Right cardiac atrium (tissue), 5 donors: ENCODE results near the gene RNF215. TPM values are rescaled to one million over a fixed set of nuclear protein-coding genes. Genes with fewer than 3 reads are reported as not detected.
A peak's percentile ranks its signal among the peaks of the same experiment; 100 is the strongest.

Experiments
- ATAC-seq, 2 donors: fragments of 200-7000 bp; cut with Tn5 transposase; one replicate each; pipeline versions ENCODE4 v1.8.0 to v1.9.1; 2020; ENCODE audit warnings: moderate library complexity in 2 of 2, mild to moderate bottlenecking in 1 of 2
- DNase-seq, 3 donors: peaks; one replicate each; pipeline ENCODE4 v3.0.0-alpha.2; 2020
- H3K27ac ChIP-seq: one replicate; pipeline ENCODE4 v1.5.1; 2013; ENCODE audit warnings: mild to moderate bottlenecking, low read length, control low read depth, moderate library complexity
- H3K27me3 ChIP-seq: one replicate; pipeline ENCODE4 v1.6.1; 2013; ENCODE audit not compliant: control insufficient read depth, insufficient read depth
- H3K4me1 ChIP-seq: one replicate; pipeline ENCODE4 v1.6.1; 2013; ENCODE audit warnings: low read length; ENCODE audit not compliant: control insufficient read depth, insufficient read depth
- H3K4me3 ChIP-seq: one replicate; pipeline ENCODE4 v1.5.1; 2013; ENCODE audit warnings: low read length, control low read depth
- H3K9me3 ChIP-seq: one replicate; pipeline ENCODE4 v1.6.1; 2013; ENCODE audit warnings: low read length; ENCODE audit not compliant: control insufficient read depth
- WGBS: extraction: QIAGEN DNeasy Blood & Tissue Kit; methylation state at CpG from one replicate; pipeline ENCODE4 v1.1.7; 2013; 5-methylcytosine and 5-hydroxymethylcytosine counted together
- intact Hi-C, 4 donors: fragments of 100-400 bp; cut with DNase I; formaldehyde crosslinking; loops; one replicate each; pipeline versions ENCODE4 v1.11.0 to v1.14.0; 2022 to 2023
- polyA plus RNA-seq: library from polyadenylated mRNA; stranded (reverse); fragments of 200-250 nt; gene quantifications from one replicate; pipeline ENCODE4 v1.2.3, GENCODE V29; 2013
- total RNA-seq, 4 donors: library from RNA; stranded (reverse); fragmentation: NEBNext Ultra II Directional; extraction: Animal tissue kit (Norgen Biotek cat#: 25700); gene quantifications; one replicate each; pipeline ENCODE4 v1.2.1, GENCODE V29; 2021
- donor health status: healthy with polysubstance abuse.
- donor health status: DM: no; HTN: yes; CAD: no.
- donor health status: DM: no; HTN: no; CAD: no.
- donor health status: DM: no; HTN: yes; CAD: no; lungs with severe emphysema.
- donor health status: DM: yes; HTN: yes; CAD: no.

RNF215 gene
- total and polyA plus RNA-seq, 5 donors, result 5.7 to 17.0 (median 12.2) TPM

DNA sequence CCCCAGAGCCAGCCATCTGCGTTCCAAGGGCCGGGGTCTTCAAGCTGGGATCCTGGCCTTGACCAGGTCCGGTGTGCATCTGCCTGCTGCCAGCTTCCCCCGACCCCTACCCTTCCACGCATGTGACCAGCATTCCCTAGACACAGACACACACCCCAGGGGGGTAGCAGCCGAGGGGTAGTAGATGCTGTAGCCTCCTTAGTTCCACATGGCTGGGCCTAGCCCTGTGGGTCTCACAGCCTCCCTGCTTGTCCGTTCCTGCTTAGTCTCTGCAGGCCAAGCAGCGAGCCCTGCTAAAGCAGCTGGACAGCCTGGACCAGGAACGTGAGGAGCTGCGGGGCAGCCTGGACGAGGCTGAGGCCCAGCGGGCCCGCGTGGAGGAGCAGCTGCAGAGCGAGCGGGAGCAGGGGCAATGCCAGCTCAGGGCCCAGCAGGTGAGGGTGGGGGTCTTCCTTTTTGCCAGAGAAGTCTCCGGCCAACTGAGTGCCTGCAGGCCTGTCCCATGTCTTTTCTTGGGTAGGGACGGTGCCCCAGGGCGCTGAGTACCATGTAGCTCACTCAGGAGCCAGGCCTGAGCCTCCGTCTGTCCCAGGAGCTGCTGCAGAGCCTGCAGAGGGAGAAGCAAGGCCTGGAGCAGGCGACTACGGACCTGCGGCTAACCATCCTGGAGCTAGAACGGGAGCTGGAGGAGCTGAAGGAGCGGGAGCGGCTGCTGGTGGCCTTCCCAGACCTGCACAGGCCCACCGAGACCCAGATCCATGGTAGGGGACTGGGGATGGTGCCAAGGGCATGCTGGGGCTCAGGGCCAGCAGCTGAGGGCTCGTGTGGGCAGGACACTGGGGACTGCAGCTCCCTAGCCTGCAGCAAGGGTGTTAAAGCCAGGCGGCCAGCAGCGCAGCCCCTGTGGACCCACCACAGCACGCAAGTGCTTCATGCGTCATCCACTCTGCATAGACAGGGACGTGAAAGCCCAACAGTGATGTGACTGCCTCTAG is 13.6 kb downstream of the RNF215 start:
- Histone ChIP-seq H3K4me3 (no peak overlapping the region), H3K27ac (no peak overlapping the region), H3K9me3 (no peaks in the 10 kb centered on the region), H3K27me3 (no peaks in the 10 kb centered on the region), H3K4me1 (no peaks in the 10 kb centered on the region)
- ATAC-seq, result peak in 1 of 2 donors; percentile 2
- intact Hi-C loops, result no loop called here
- DNase-seq, result peak in 1 of 3 donors; percentile 38
- 83% methylated on average over 33 of the region's 33 CpGs for WGBS

DNA sequence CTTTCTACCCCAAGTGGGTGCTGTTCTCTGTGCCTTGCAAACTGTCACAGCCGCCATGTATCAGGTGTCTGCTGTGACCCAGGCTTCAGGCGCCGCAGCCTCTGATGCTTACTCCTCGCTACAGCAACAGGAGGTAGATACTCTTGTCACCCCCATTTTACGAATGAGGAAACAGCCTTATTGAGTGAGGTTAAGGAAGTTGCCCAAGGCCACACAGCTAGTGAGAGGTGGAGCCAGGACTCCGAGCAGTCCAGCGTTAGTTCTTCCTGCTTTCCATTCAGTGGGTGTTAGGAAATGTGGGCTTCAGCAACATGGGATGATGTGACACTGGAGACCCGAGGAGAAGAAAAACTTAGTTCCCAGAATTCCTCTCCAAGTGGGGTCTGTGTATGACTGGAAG is 14.3 kb downstream of the RNF215 start:
- Histone ChIP-seq H3K4me1 (no peaks in the 10 kb centered on the region), H3K27ac (no peak overlapping the region), H3K4me3 (no peak overlapping the region), H3K9me3 (no peaks in the 10 kb centered on the region), H3K27me3 (no peaks in the 10 kb centered on the region)
- WGBS, result 61% methylated on average over 8 of the region's 8 CpGs
- no peak for DNase-seq
- ATAC-seq, result no peak
- intact Hi-C loops, result no loop called here

DNA sequence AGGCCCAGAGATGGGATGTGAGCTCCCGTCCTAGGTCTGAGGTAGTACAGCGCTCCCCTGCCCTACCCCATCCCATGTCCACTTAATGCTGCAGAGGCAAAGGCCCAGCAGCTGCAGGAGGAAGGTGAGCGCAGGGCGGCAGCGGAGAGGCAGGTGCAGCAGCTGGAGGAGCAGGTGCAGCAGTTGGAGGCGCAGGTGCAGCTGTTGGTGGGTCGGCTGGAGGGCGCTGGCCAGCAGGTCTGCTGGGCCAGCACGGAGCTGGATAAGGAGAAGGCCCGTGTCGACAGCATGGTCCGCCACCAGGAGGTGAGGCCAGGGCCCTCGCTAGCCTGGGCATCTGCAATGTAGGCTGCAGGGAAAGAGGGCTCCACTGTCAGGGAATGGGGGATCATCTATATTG is 15.2 kb downstream of the RNF215 start:
- intact Hi-C loops, result no loop called here
- Histone ChIP-seq H3K27me3 (no peaks in the 10 kb centered on the region), H3K9me3 (no peaks in the 10 kb centered on the region), H3K4me1 (no peaks in the 10 kb centered on the region), H3K4me3 (no peak overlapping the region), H3K27ac (no peak overlapping the region)
- WGBS, result 74% methylated on average over 13 of the region's 13 CpGs
- ATAC-seq (no peak), DNase-seq (no peak)

DNA sequence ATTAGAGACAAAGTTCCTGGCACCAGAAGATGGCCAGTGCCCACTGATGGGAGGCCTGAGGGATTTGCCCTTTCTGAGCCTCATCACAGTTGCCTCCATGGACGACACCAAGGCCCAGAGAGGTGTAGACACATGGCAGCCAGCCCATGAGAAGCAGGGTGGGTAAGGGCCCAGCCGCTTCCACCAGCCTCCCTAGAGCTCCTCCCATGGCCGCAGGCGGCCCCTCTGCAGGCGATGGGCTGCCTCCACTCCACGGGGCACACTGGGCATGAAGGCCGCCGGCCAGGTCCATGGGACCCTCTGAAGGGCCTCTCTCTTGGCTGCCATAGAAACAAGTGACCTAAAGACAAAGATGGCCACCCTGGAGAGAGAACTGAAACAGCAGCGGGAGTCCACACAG is 15.9 kb downstream of the RNF215 start:
- H3K4me1 ChIP-seq, result no peaks in the 10 kb centered on the region
- H3K27me3 ChIP-seq, result no peaks in the 10 kb centered on the region
- DNase-seq, result no peak
- no peak overlapping the region for H3K27ac ChIP-seq
- no peak overlapping the region for H3K4me3 ChIP-seq
- intact Hi-C loops, result no loop called here
- no peaks in the 10 kb centered on the region for H3K9me3 ChIP-seq
- ATAC-seq, result no peak
- WGBS, result 90% methylated on average over 9 of the region's 9 CpGs

- Histone ChIP-seq H3K9me3 (no peaks in the 10 kb centered on the region), H3K27me3 (no peaks in the 10 kb centered on the region), H3K4me1 (no peaks in the 10 kb centered on the region), H3K27ac (no peak overlapping the region), H3K4me3 (no peak overlapping the region)
- DNase-seq, result no peak
- intact Hi-C loops, result no loop called here
- WGBS, result 69% methylated on average over 19 of the region's 19 CpGs
- ATAC-seq, result no peak
Observed at GRCh38 chr22:30370641-30371230, 16.5 kb downstream of the RNF215 start.

- WGBS, result 93% methylated on average over 9 of the region's 9 CpGs
Observed at GRCh38 chr22:30368420-30368819, 18.8 kb downstream of the RNF215 start.

DNA sequence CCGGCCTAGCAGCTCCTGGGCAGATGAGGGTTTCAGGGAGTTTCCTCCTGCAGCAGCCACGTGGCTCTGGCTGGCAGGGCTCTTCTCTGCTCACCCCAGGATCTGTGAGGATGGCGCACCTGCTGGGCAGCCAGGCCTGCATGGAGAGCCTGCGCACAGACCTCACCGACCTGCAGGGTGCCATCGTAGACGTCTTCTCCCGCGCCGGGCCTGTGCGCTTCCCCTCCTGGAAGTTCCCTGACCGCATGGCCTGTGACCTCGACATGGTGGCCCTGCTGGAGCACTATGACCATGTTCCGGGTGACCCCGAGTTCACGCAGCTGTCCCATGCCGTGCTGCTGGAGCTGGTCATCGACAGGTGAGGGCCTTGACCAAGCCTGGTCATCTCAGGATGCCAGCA is 21.3 kb downstream of the RNF215 start:
- Histone ChIP-seq H3K4me3 (no peak overlapping the region), H3K9me3 (no peaks in the 10 kb centered on the region), H3K27me3 (no peaks in the 10 kb centered on the region), H3K27ac (no peak overlapping the region), H3K4me1 (no peaks in the 10 kb centered on the region)
- DNase-seq, result no peak
- 95% methylated on average over 18 of the region's 18 CpGs for WGBS
- ATAC-seq, result no peak
- intact Hi-C loops, result no loop called here

More at GRCh38 chr22:30368420-30368819, 18.8 kb downstream of the RNF215 start:
- Histone ChIP-seq H3K27me3 (no peaks in the 10 kb centered on the region), H3K9me3 (no peaks in the 10 kb centered on the region), H3K4me3 (no peak overlapping the region), H3K4me1 (no peaks in the 10 kb centered on the region), H3K27ac (no peak overlapping the region)
- ATAC-seq (no peak), DNase-seq (no peak)
- intact Hi-C loops, result no loop called here

DNA sequence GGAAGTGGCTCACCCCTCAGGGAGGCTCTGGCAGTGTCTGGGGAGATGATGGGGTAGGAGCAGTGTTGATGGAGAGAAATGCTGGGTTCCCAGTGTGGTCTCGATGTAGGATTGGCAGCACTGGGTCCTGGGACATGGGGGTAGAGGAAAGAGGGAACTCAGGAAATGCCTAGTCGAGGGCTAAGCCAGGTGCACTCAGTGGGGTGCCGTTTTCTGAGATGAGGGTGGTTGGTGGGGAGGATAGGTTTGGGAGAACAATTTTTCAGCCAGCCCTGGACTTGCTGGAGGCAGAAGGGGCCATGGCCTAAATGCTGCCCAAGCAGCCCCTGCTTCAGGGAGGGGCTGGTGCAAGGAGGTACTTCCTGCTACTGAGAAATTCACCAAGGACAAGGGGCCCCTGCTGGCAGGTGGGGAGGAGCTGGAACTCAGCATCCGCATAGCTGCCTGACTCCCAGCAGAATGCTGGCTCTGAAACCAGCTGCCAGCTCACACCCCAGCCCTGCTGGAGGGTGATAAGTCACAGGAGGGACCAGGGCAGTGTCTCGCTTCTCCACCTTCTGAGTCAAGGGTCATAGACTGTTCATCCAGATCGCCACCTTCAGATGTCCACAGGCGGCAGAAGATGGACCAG is 24.4 kb downstream of the RNF215 start:
- ATAC-seq (no peak), DNase-seq (no peak)
- Histone ChIP-seq H3K27me3 (no peaks in the 10 kb centered on the region), H3K27ac (no peak overlapping the region), H3K4me1 (no peaks in the 10 kb centered on the region), H3K4me3 (no peak overlapping the region), H3K9me3 (no peaks in the 10 kb centered on the region)
- WGBS, result 80% methylated on average over 7 of the region's 7 CpGs
- intact Hi-C loops, result no loop called here

DNA sequence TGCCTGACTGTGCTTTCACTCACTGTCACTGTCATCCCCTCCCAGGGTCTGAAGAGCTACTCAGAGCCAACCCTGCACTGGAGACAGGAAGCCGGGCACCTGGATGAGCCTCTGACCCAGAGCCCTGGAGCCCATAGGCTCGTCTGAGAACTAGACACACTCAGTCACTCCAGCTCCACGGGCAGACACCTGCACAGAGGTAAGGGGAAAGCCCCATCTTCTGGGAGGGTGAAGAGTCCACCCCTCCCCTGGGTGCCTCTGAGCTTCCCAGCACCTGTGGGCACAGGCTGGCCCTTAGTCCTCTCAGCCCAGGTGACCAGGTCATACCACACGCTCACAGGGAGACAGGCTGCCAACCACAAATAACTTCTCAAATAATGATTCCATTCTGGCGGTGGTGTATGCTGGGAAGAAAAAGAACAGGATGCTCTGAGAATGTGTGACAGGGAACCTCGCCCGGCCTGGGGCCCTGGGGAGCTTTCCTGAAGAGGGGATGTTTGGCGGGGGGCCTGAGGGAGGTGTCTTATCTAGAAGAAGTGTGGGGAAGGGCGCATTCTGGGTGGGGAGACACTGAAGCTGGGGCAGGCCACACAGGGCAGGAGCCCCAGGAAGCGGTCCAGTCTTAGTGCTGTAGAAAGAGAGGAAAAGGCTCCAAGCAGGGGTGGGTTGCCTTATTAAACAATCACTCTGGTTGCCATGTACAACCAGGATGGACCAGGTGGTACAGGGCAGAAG is 25.1 kb downstream of the RNF215 start:
- Histone ChIP-seq H3K27me3 (no peaks in the 10 kb centered on the region), H3K4me3 (no peak overlapping the region), H3K27ac (no peak overlapping the region), H3K9me3 (no peaks in the 10 kb centered on the region), H3K4me1 (no peaks in the 10 kb centered on the region)
- WGBS, result 85% methylated on average over 10 of the region's 10 CpGs
- no peak for ATAC-seq
- no peak for DNase-seq
- intact Hi-C loops, result no loop called here

GRCh38 chr22:30358541-30358940 is 28.7 kb downstream of the RNF215 start:
- Histone ChIP-seq H3K9me3 (no peaks in the 10 kb centered on the region), H3K4me1 (peaks cover 13% of the 10 kb centered on the region), H3K4me3 (no peak overlapping the region), H3K27me3 (no peaks in the 10 kb centered on the region), H3K27ac (no peak overlapping the region)
- DNase-seq (no peak), ATAC-seq (no peak)
- intact Hi-C loops, result loop anchor here in 1 of 4 donors (5.0 kb wide), 1 partner anchor 71 kb away; the partner anchor contains the start of gene CASTOR1
- 86% methylated on average over 6 of the region's 6 CpGs for WGBS
